Keratinocyte (primary cell): ENCODE results near the gene RHOF. TPM values are rescaled to one million over a fixed set of nuclear protein-coding genes. Genes with fewer than 3 reads are reported as not detected.

Source experiments
- DNase-seq: peaks from one replicate; pipeline ENCODE4 v3.0.0-alpha.2; 2011; ENCODE audit warnings: low read depth, missing footprints, low spot score
- FAIRE-seq: peaks from 2 replicates; lab custom pipeline; 2011; peaks lifted over from hg19 to GRCh38; lab: Jason Lieb, UNC
- H2AFZ ChIP-seq: 2 replicates; pipeline ENCODE4 v1.6.0; 2012; ENCODE audit warnings: low read length, control low read depth, inconsistent platforms; ENCODE audit not compliant: control insufficient read depth
- H3K27ac ChIP-seq: 2 replicates; pipeline ENCODE4 v1.5.1; 2011; ENCODE audit warnings: low read length; ENCODE audit not compliant: control insufficient read depth, insufficient read depth
- H3K27me3 ChIP-seq: 3 replicates; pipeline ENCODE4 v1.6.0; 2011; ENCODE audit warnings: low read length; ENCODE audit not compliant: control insufficient read depth, insufficient read depth; ENCODE audit errors: extremely low read depth
- H3K36me3 ChIP-seq, 2 experiments: 2 replicates in 1 of 2; 3 replicates in 1 of 2; pipeline ENCODE4 v1.5.1; 2011; ENCODE audit warnings: low read length in 2 of 2, mild to moderate bottlenecking in 1 of 2; ENCODE audit not compliant: control insufficient read depth in 2 of 2, insufficient read depth in 2 of 2; ENCODE audit errors: extremely low read depth in 1 of 2
- H3K4me1 ChIP-seq: 3 replicates; pipeline ENCODE4 v1.5.1; 2011; ENCODE audit warnings: low read length; ENCODE audit not compliant: control insufficient read depth, insufficient read depth; ENCODE audit errors: extremely low read depth
- H3K4me2 ChIP-seq: 3 replicates; pipeline ENCODE4 v1.6.0; 2011; ENCODE audit warnings: low read depth, low read length; ENCODE audit not compliant: control insufficient read depth, insufficient read depth; ENCODE audit errors: extremely low read depth
- H3K4me3 ChIP-seq, 3 experiments: fragments of 200-600 bp in 1 of 3; sonication (generic) in 1 of 3; 2 replicates in 2 of 3; 3 replicates in 1 of 3; pipeline ENCODE4 v1.5.1; 2011 to 2016; ENCODE audit warnings: low read length in 3 of 3, mild to moderate bottlenecking in 3 of 3, control low read depth in 2 of 3, inconsistent platforms in 1 of 3, low read depth in 1 of 3, mixed read lengths in 1 of 3, mixed run types in 1 of 3, moderate library complexity in 1 of 3; ENCODE audit not compliant: control insufficient read depth in 2 of 3, insufficient read depth in 2 of 3; ENCODE audit errors: extremely low read depth in 1 of 3
- H3K79me2 ChIP-seq: 2 replicates; pipeline ENCODE4 v1.6.0; 2012; ENCODE audit warnings: low read length; ENCODE audit not compliant: control insufficient read depth, insufficient read depth
- H3K9ac ChIP-seq: 3 replicates; pipeline ENCODE4 v1.6.0; 2011; ENCODE audit warnings: low read length; ENCODE audit not compliant: control insufficient read depth, insufficient read depth; ENCODE audit errors: extremely low read depth
- H3K9me1 ChIP-seq: 3 replicates; pipeline ENCODE4 v1.6.0; 2011; ENCODE audit warnings: low read length; ENCODE audit not compliant: control insufficient read depth, insufficient read depth; ENCODE audit errors: extremely low read depth
- H3K9me3 ChIP-seq: 2 replicates; pipeline ENCODE4 v1.5.1; 2012; ENCODE audit warnings: low read depth, low read length; ENCODE audit not compliant: control insufficient read depth
- H4K20me1 ChIP-seq: 3 replicates; pipeline ENCODE4 v1.6.0; 2011; ENCODE audit warnings: low read length; ENCODE audit not compliant: control insufficient read depth, insufficient read depth; ENCODE audit errors: extremely low read depth
- EZH2 ChIP-seq: IDR thresholded peaks from one replicate; pipeline ENCODE4 v1.6.1; 2012; ENCODE audit warnings: inconsistent platforms, mild to moderate bottlenecking, low read length, moderate library complexity
- dilution Hi-C: fragments of 300-500 bp; cut with MboI; formaldehyde crosslinking; loops from one replicate; pipeline ENCODE4 v1.7.0; 2020; ENCODE audit warnings: low sequenced_read_pairs; ENCODE audit not compliant: extremely low pct_ligation_motif_present
- polyA plus RNA-seq, 5 experiments: library from polyadenylated mRNA; depleted of rRNA in 3 of 5; stranded (reverse) in 3 of 5; stranded (forward) in 1 of 5; unstranded in 1 of 5; fragments of >200 nt; gene quantifications; 1 replicate in 1 of 5; 2 replicates in 3 of 5; 3 replicates in 1 of 5; pipeline versions ENCODE4 v1.2.1 to v1.2.3, GENCODE V29; 2011 to 2012; ENCODE audit warnings: missing spikeins in 2 of 5, low read depth in 1 of 5, low replicate concordance in 1 of 5
- TF ChIP-seq, protein P1 (sequence below), 3 experiments: IDR thresholded peaks in 1 of 3; conservative IDR thresholded peaks in 1 of 3; optimal IDR thresholded peaks in 1 of 3; 2 replicates in 2 of 3; 3 replicates in 1 of 3; pipeline versions ENCODE3 to v1.5.1; 2011; ENCODE audit warnings: low read length in 3 of 3, mild to moderate bottlenecking in 3 of 3, moderate library complexity in 2 of 3, control low read depth in 1 of 3, inconsistent platforms in 1 of 3; ENCODE audit not compliant: insufficient read depth in 2 of 3; ENCODE audit errors: extremely low read depth in 1 of 3

The RHOF gene
- polyA plus RNA-seq, 1 donor (not counting 4 experiments of a cell fraction or from before 2014, with no cell fraction given): 2.8 TPM

DNA sequence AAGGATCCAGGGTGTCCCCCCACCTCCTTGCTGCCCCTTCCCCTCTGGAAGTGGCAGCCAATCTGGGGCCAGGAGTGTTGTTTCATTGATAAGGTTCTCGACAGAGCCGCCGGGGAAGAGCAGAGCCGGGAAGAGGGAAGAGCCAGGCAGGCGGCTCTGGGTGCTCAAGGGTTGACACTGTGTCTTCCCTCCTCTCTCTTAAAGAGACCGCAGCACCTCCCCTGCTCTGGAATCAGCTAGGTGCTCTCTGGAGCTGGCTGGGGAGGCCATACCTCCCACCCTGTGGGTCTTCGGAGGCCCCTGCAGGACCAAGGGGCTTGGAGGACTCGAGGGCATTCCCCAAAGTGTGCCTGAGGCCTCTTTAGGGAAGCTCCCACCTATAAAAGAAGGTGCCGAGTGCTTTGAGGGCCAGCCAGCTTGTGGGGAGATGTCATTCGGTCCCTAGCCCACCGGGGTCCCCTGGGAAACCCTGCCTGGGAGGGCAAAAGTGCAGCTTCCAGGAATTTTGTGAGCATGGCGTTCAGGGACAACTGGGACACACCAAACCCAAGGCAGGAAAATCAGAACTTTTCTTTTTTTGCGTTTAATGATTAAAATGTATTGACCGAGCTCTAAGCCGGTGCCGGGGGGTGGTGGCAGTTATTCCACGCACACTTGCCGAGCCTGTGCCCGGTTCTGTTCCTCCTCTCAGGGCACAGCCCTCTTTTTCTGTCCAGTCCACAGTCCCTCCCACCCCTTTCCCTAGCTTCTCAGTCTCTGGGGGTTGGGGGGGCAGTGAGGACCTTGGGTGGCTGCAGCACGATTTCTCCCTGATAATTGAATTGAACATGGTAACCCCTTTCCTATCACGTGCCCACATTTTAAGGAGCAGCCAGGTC lies 13.3 kb upstream of the RHOF start:
- no peak for DNase-seq
- H3K36me3 ChIP-seq: peaks cover 25 to 29% of the 10 kb centered on the region in 2 experiments
- H3K4me1 ChIP-seq: peaks cover 28% of the 10 kb centered on the region
- H3K4me3 ChIP-seq: peak overlapping the region; percentile 65 to 82 (median 77)
- H2AFZ ChIP-seq: no peak overlapping the region
- TF ChIP-seq EZH2: no peak
- TF ChIP-seq, protein P1, sequence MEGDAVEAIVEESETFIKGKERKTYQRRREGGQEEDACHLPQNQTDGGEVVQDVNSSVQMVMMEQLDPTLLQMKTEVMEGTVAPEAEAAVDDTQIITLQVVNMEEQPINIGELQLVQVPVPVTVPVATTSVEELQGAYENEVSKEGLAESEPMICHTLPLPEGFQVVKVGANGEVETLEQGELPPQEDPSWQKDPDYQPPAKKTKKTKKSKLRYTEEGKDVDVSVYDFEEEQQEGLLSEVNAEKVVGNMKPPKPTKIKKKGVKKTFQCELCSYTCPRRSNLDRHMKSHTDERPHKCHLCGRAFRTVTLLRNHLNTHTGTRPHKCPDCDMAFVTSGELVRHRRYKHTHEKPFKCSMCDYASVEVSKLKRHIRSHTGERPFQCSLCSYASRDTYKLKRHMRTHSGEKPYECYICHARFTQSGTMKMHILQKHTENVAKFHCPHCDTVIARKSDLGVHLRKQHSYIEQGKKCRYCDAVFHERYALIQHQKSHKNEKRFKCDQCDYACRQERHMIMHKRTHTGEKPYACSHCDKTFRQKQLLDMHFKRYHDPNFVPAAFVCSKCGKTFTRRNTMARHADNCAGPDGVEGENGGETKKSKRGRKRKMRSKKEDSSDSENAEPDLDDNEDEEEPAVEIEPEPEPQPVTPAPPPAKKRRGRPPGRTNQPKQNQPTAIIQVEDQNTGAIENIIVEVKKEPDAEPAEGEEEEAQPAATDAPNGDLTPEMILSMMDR (optimal IDR thresholded peaks at IDR 0.05 in 1 of 3, IDR thresholded peaks at IDR 0.05 in 1 of 3, conservative IDR thresholded peaks at IDR 0.05 in 1 of 3; ENCODE audit: extremely low read depth in 1 of 3, insufficient read depth in 2 of 3, low read length in 3 of 3): no peak
- peaks cover 65% of the 10 kb centered on the region for H3K79me2 ChIP-seq
- H3K27ac ChIP-seq: peak overlapping the region; percentile 40
- FAIRE-seq: no peak
- no peaks in the 10 kb centered on the region for H3K27me3 ChIP-seq
- H3K9me3 ChIP-seq: no peaks in the 10 kb centered on the region
- peak overlapping the region; percentile 98 for H3K9ac ChIP-seq
- peaks cover 13% of the 10 kb centered on the region for H4K20me1 ChIP-seq
- dilution Hi-C loops: no loop called here
- H3K4me2 ChIP-seq: peak overlapping the region; percentile 99
- H3K9me1 ChIP-seq: no peaks in the 10 kb centered on the region

DNA sequence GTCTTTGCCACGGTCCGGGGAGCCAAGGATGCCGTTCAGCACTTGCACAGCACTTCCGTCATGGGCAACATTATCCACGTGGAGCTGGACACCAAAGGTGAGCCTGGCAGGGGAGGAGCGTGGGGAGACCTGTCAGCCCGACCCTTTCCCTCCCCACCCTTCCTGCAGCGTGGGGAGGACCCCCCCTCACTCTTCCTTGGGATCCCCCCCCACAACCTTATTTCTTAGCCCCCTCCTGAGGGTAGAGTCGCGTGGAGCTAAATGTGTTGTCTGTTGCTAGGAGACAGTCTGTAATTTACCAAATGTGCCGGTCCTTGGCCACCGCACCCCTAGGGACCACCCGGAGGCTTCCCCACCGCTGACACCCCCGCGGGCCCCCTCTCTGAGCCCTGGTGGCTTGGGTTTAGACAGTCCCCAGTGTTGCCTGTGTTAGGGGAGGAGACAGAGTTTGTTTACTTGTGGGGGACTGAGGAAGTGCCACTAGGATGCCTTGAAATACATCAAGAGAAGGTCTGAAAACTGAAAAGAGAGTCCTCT lies 12.6 kb upstream of the RHOF start:
- dilution Hi-C loops: no loop called here
- no peak for DNase-seq
- Histone ChIP-seq H3K9me1 (no peaks in the 10 kb centered on the region), H3K79me2 (peaks cover 61% of the 10 kb centered on the region), H3K36me3 (peaks cover 19 to 28% of the 10 kb centered on the region in 2 experiments), H3K9me3 (no peaks in the 10 kb centered on the region), H3K27ac (peak overlapping the region; percentile 40), H3K27me3 (no peaks in the 10 kb centered on the region), H4K20me1 (peaks cover 8% of the 10 kb centered on the region), H2AFZ (no peak overlapping the region), H3K4me2 (peak overlapping the region; percentile 99), H3K9ac (peak overlapping the region; percentile 98), H3K4me3 (peak overlapping the region; percentile 65 to 82 (median 77)), H3K4me1 (peaks cover 28% of the 10 kb centered on the region)
- no peak for FAIRE-seq
- no peak for TF ChIP-seq EZH2
- TF ChIP-seq, protein P1 (optimal IDR thresholded peaks at IDR 0.05 in 1 of 3, IDR thresholded peaks at IDR 0.05 in 1 of 3, conservative IDR thresholded peaks at IDR 0.05 in 1 of 3; ENCODE audit: extremely low read depth in 1 of 3, insufficient read depth in 2 of 3, low read length in 3 of 3): no peak
